Activated CD4-positive, alpha-beta T cell treated with anti-CD3 and anti-CD28 coated beads, Interleukin-2, amount 10 ng/mL, durations not matched to agents 24 days and 14 days (primary cell): ENCODE data around the gene FRMD4B. TPM values are rescaled to one million over a fixed set of nuclear protein-coding genes. Genes with fewer than 3 reads are reported as not detected.

Source experiments
- DNase-seq: peaks from one replicate; pipeline ENCODE4 v3.0.0; 2022
- H3K27ac Mint-ChIP-seq: one replicate; pipeline ENCODE4 v1.8.0; 2022; ENCODE audit warnings: mild to moderate bottlenecking, mixed read lengths
- H3K27me3 Mint-ChIP-seq: one replicate; pipeline ENCODE4 v1.8.0; 2022; ENCODE audit warnings: mixed read lengths
- H3K36me3 Mint-ChIP-seq: one replicate; pipeline ENCODE4 v1.8.0; 2022; ENCODE audit warnings: low read depth, mild to moderate bottlenecking, mixed read lengths
- H3K4me1 Mint-ChIP-seq: one replicate; pipeline ENCODE4 v1.8.0; 2021; ENCODE audit warnings: mixed read lengths
- H3K4me3 Mint-ChIP-seq: one replicate; pipeline ENCODE4 v1.8.0; 2022; ENCODE audit warnings: mild to moderate bottlenecking, moderate library complexity, mixed read lengths
- H3K9me3 Mint-ChIP-seq: one replicate; pipeline ENCODE4 v1.8.0; 2021; ENCODE audit warnings: mixed read lengths
- intact Hi-C: fragments of 100-400 bp; cut with micrococcal nuclease; formaldehyde crosslinking; loops from one replicate; pipeline ENCODE4 v1.15.1; 2023
- total RNA-seq: library from RNA; stranded (reverse); gene quantifications from 2 replicates; pipeline ENCODE4 v1.2.3, GENCODE V29; 2022

Gene FRMD4B
- total RNA-seq, 1 donor from 2014 or later: 59.1 TPM

- Mint-ChIP-seq H3K27me3 (peaks cover 8% of the 10 kb centered on the region), H3K4me1 (peaks cover 13% of the 10 kb centered on the region), H3K4me3 (no peak overlapping the region), H3K9me3 (peaks cover 6% of the 10 kb centered on the region), H3K36me3 (no peaks in the 10 kb centered on the region), H3K27ac (no peak overlapping the region)
- intact Hi-C loops: loop anchor here (5.0 kb wide), 1 partner anchor 291 kb away; the partner anchor contains the start of gene LMOD3
- DNase-seq: no peak
Measured at GRCh38 chr3:69413551-69414207, 27.8 kb upstream of the FRMD4B start.

GRCh38 chr3:69411346-69411745 lies 25.5 kb upstream of the FRMD4B start:
- intact Hi-C loops: loop anchor here (5.0 kb wide), 1 partner anchor 289 kb away; the partner anchor contains the start of gene LMOD3
- Mint-ChIP-seq H3K27ac (no peak overlapping the region), H3K4me1 (peaks cover 11% of the 10 kb centered on the region), H3K27me3 (peaks cover 8% of the 10 kb centered on the region), H3K36me3 (no peaks in the 10 kb centered on the region), H3K4me3 (no peak overlapping the region), H3K9me3 (no peaks in the 10 kb centered on the region)
- no peak for DNase-seq

- no peaks in the 10 kb centered on the region for H3K36me3 Mint-ChIP-seq
- peaks cover 11% of the 10 kb centered on the region for H3K4me1 Mint-ChIP-seq
- H3K27ac Mint-ChIP-seq: no peak overlapping the region
- peak; percentile 91 for DNase-seq
- H3K4me3 Mint-ChIP-seq: no peak overlapping the region
- H3K27me3 Mint-ChIP-seq: peaks cover 8% of the 10 kb centered on the region
- intact Hi-C loops: loop anchor here (1.0 to 5.0 kb wide), 3 partner anchors 83 to 288 kb away; partner anchors contain the start of gene LMOD3
- peaks cover under 1% of the 10 kb centered on the region for H3K9me3 Mint-ChIP-seq
Measured at GRCh38 chr3:69410301-69410700, 24.4 kb upstream of the FRMD4B start.

- DNase-seq: no peak
- no peaks in the 10 kb centered on the region for H3K36me3 Mint-ChIP-seq
- H3K4me1 Mint-ChIP-seq: peaks cover 11% of the 10 kb centered on the region
- no peak overlapping the region for H3K4me3 Mint-ChIP-seq
- peaks cover 7% of the 10 kb centered on the region for H3K27me3 Mint-ChIP-seq
- H3K9me3 Mint-ChIP-seq: peaks cover 5% of the 10 kb centered on the region
- intact Hi-C loops: loop anchor here (1.0 to 5.0 kb wide), 3 partner anchors 83 to 288 kb away; partner anchors contain the start of gene LMOD3
- H3K27ac Mint-ChIP-seq: no peak overlapping the region
Measured at GRCh38 chr3:69409831-69410230, 23.9 kb upstream of the FRMD4B start.

- H3K27ac Mint-ChIP-seq: no peak overlapping the region
- H3K27me3 Mint-ChIP-seq: peaks cover 10% of the 10 kb centered on the region
Measured at GRCh38 chr3:69409011-69409410, 23.1 kb upstream of the FRMD4B start.

GRCh38 chr3:69408542-69408941 lies 22.7 kb upstream of the FRMD4B start:
- DNase-seq: no peak
- Mint-ChIP-seq H3K4me3 (no peak overlapping the region), H3K27me3 (peaks cover 9% of the 10 kb centered on the region), H3K4me1 (peaks cover 8% of the 10 kb centered on the region), H3K27ac (no peak overlapping the region), H3K9me3 (peaks cover 9% of the 10 kb centered on the region), H3K36me3 (no peaks in the 10 kb centered on the region)
- intact Hi-C loops: no loop called here

More at GRCh38 chr3:69409011-69409410, 23.1 kb upstream of the FRMD4B start:
- no peaks in the 10 kb centered on the region for H3K36me3 Mint-ChIP-seq
- peaks cover 10% of the 10 kb centered on the region for H3K4me1 Mint-ChIP-seq
- H3K4me3 Mint-ChIP-seq: no peak overlapping the region
- intact Hi-C loops: no loop called here
- DNase-seq: no peak
- H3K9me3 Mint-ChIP-seq: peaks cover 9% of the 10 kb centered on the region

GRCh38 chr3:69407908-69408307 lies 22.0 kb upstream of the FRMD4B start:
- Mint-ChIP-seq H3K27me3 (peaks cover 4% of the 10 kb centered on the region), H3K4me3 (no peak overlapping the region), H3K4me1 (peaks cover 8% of the 10 kb centered on the region), H3K36me3 (no peaks in the 10 kb centered on the region), H3K27ac (no peak overlapping the region), H3K9me3 (peaks cover 9% of the 10 kb centered on the region)
- no peak for DNase-seq
- intact Hi-C loops: no loop called here

- Mint-ChIP-seq H3K4me1 (peaks cover 7% of the 10 kb centered on the region), H3K4me3 (no peak overlapping the region), H3K9me3 (peaks cover 9% of the 10 kb centered on the region), H3K36me3 (no peaks in the 10 kb centered on the region), H3K27ac (no peak overlapping the region), H3K27me3 (peaks cover 4% of the 10 kb centered on the region)
- DNase-seq: no peak
- intact Hi-C loops: no loop called here
Measured at GRCh38 chr3:69406163-69406562, 20.3 kb upstream of the FRMD4B start.

- H3K4me1 Mint-ChIP-seq: peaks cover 2% of the 10 kb centered on the region
- peaks cover 9% of the 10 kb centered on the region for H3K9me3 Mint-ChIP-seq
- intact Hi-C loops: no loop called here
- peaks cover 11% of the 10 kb centered on the region for H3K27me3 Mint-ChIP-seq
- no peak overlapping the region for H3K4me3 Mint-ChIP-seq
- DNase-seq: no peak
- no peak overlapping the region for H3K27ac Mint-ChIP-seq
- no peaks in the 10 kb centered on the region for H3K36me3 Mint-ChIP-seq
Measured at GRCh38 chr3:69405067-69405466, 19.2 kb upstream of the FRMD4B start.

- H3K27me3 Mint-ChIP-seq: peaks cover 20% of the 10 kb centered on the region
Measured at GRCh38 chr3:69403454-69403853, 17.6 kb upstream of the FRMD4B start.

GRCh38 chr3:69400683-69401082 lies 14.8 kb upstream of the FRMD4B start:
- Mint-ChIP-seq H3K36me3 (no peaks in the 10 kb centered on the region), H3K27ac (no peak overlapping the region), H3K4me3 (no peak overlapping the region), H3K9me3 (peaks cover 12% of the 10 kb centered on the region), H3K27me3 (peaks cover 35% of the 10 kb centered on the region), H3K4me1 (no peaks in the 10 kb centered on the region)
- intact Hi-C loops: no loop called here
- DNase-seq: no peak

More at GRCh38 chr3:69403454-69403853, 17.6 kb upstream of the FRMD4B start:
- intact Hi-C loops: no loop called here
- Mint-ChIP-seq H3K4me3 (no peak overlapping the region), H3K27ac (no peak overlapping the region), H3K36me3 (no peaks in the 10 kb centered on the region), H3K9me3 (peaks cover 9% of the 10 kb centered on the region), H3K4me1 (no peaks in the 10 kb centered on the region)
- DNase-seq: no peak

- no peak overlapping the region for H3K4me3 Mint-ChIP-seq
- DNase-seq: no peak
- peaks cover 50% of the 10 kb centered on the region for H3K27me3 Mint-ChIP-seq
- intact Hi-C loops: no loop called here
- H3K4me1 Mint-ChIP-seq: peaks cover 3% of the 10 kb centered on the region
- H3K27ac Mint-ChIP-seq: no peak overlapping the region
- no peaks in the 10 kb centered on the region for H3K36me3 Mint-ChIP-seq
- H3K9me3 Mint-ChIP-seq: peaks cover 8% of the 10 kb centered on the region
Measured at GRCh38 chr3:69392850-69393249, 7.0 kb upstream of the FRMD4B start.

GRCh38 chr3:69392415-69392814 lies 6.5 kb upstream of the FRMD4B start:
- H3K27me3 Mint-ChIP-seq: peaks cover 50% of the 10 kb centered on the region
- no peak for DNase-seq
- H3K4me3 Mint-ChIP-seq: no peak overlapping the region
- H3K4me1 Mint-ChIP-seq: peaks cover 3% of the 10 kb centered on the region
- no peak overlapping the region for H3K27ac Mint-ChIP-seq
- intact Hi-C loops: no loop called here
- H3K9me3 Mint-ChIP-seq: peaks cover 8% of the 10 kb centered on the region
- no peaks in the 10 kb centered on the region for H3K36me3 Mint-ChIP-seq

- H3K36me3 Mint-ChIP-seq: no peaks in the 10 kb centered on the region
- H3K27me3 Mint-ChIP-seq: peaks cover 52% of the 10 kb centered on the region
- intact Hi-C loops: no loop called here
- no peak overlapping the region for H3K4me3 Mint-ChIP-seq
- peaks cover 5% of the 10 kb centered on the region for H3K9me3 Mint-ChIP-seq
- H3K4me1 Mint-ChIP-seq: peaks cover 5% of the 10 kb centered on the region
- no peak overlapping the region for H3K27ac Mint-ChIP-seq
- no peak for DNase-seq
Measured at GRCh38 chr3:69391554-69391953, 5.7 kb upstream of the FRMD4B start.

- Mint-ChIP-seq H3K36me3 (no peaks in the 10 kb centered on the region), H3K4me1 (peaks cover 9% of the 10 kb centered on the region), H3K9me3 (peaks cover 5% of the 10 kb centered on the region), H3K4me3 (no peak overlapping the region), H3K27ac (no peak overlapping the region), H3K27me3 (peaks cover 53% of the 10 kb centered on the region)
- intact Hi-C loops: no loop called here
- no peak for DNase-seq
Measured at GRCh38 chr3:69390771-69391170, 4.9 kb upstream of the FRMD4B start.
